OCI-M2 (cell line): ENCODE measurements around the gene CSF3R.
A peak's percentile ranks its signal among the peaks of the same experiment; 100 is the strongest.
"Not testable (repeated sequence)": the region's sequence is repeated elsewhere in the genome, so short reads cannot be mapped to it uniquely, and the experiment has no call there.

Experiments used
- DNase-seq: peaks from one replicate; lab custom pipeline; 2025; ENCODE audit not compliant: unreplicated experiment; lab: John Stamatoyannopoulos, UW

CSF3R gene

GRCh38 chr1:36484099-36484498, 1.4 kb upstream of the CSF3R start:
- DNase-seq: no peak

- no peak for DNase-seq
Observed at GRCh38 chr1:36481771-36482723, 666 bp downstream of the CSF3R start.

GRCh38 chr1:36481091-36481490, 1.6 kb downstream of the CSF3R start:
- no peak for DNase-seq

GRCh38 chr1:36480161-36480560, 2.6 kb downstream of the CSF3R start:
- DNase-seq: no peak

- DNase-seq: no peak
Observed at GRCh38 chr1:36479505-36480051, 3.1 kb downstream of the CSF3R start.

- DNase-seq: not testable (repeated sequence)
Observed at GRCh38 chr1:36477615-36478014, 5.1 kb downstream of the CSF3R start.

- no peak for DNase-seq
Observed at GRCh38 chr1:36476945-36477344, 5.8 kb downstream of the CSF3R start.

GRCh38 chr1:36475910-36476604, 6.7 kb downstream of the CSF3R start:
- DNase-seq: no peak

GRCh38 chr1:36475341-36475740, 7.4 kb downstream of the CSF3R start:
- no peak for DNase-seq

- no peak for DNase-seq
Observed at GRCh38 chr1:36472656-36473055, 10.1 kb downstream of the CSF3R start.

GRCh38 chr1:36471830-36472641, 10.7 kb downstream of the CSF3R start:
- DNase-seq: no peak

GRCh38 chr1:36469163-36469562, 13.6 kb downstream of the CSF3R start:
- no peak for DNase-seq

GRCh38 chr1:36467700-36468455, 14.8 kb downstream of the CSF3R start:
- DNase-seq: no peak

- no peak for DNase-seq
Observed at GRCh38 chr1:36467027-36467410, 15.7 kb downstream of the CSF3R start.

GRCh38 chr1:36466370-36467026, 16.2 kb downstream of the CSF3R start:
- DNase-seq: no peak

- DNase-seq: no peak
Observed at GRCh38 chr1:36465731-36466369, 16.9 kb downstream of the CSF3R start.

GRCh38 chr1:36464605-36465393, 17.9 kb downstream of the CSF3R start:
- no peak for DNase-seq

GRCh38 chr1:36463803-36464604, 18.7 kb downstream of the CSF3R start, which contains the start of gene MRPS15:
TSS of gene MRPS15 (minus strand) at chr1:36464384. CDS start at chr1:36464275, 109 bp downstream.
- peak; percentile 74 for DNase-seq
